Camera-type eye (tissue), 1 donor: ENCODE results near the gene ATG4D. TPM values are rescaled to one million over a fixed set of nuclear protein-coding genes. Genes with fewer than 3 reads are reported as not detected.

Experiments used
- total RNA-seq: library from RNA; depleted of rRNA; stranded (reverse); fragments of >200 nt; gene quantifications from one replicate; pipeline ENCODE4 v1.2.3, GENCODE V29; 2014

The ATG4D gene
- total RNA-seq, result 19.4 TPM

DNA sequence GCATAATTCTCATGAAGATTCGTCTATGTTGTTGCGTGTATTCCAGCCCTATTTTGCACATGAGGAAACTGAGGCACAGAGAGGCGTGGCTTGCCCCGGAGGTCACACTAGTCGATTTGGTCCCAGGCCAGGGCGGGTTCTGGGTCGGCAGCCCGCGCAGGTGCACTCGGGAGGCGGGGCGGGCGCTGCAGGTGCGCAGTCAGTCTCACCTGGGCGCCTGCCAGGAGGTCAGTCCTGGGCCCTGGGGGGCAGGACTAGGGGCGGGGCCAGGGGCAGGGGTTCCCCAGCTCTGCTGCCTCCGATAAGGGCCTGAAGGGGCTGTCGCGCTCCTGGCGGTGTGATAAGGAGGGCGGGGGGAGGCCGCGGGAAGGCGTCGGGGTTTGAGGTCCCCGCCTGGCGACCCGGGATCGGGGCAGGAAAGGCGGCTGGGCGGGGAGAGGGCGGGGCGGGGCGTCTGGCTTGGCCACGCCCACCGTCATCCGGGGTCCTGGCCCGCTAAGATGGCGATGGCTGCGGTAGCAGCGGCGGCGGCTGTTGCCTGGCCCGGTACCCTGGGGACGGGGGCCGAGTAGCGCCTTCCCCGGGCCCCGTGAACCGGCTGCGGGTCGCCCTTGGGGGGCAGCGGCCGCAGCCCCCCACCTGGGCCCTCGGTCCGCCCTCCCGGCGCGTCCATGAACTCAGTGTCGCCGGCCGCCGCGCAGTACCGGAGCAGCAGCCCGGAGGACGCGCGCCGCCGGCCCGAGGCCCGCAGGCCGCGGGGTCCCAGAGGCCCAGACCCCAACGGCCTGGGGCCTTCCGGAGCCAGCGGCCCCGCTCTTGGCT is at the start of gene ATG4D:
Gene ATG4D (plus strand): TSS at position 485 of the 822 bp plus-strand sequence. CDS start 187 bp downstream, at position 672.

DNA sequence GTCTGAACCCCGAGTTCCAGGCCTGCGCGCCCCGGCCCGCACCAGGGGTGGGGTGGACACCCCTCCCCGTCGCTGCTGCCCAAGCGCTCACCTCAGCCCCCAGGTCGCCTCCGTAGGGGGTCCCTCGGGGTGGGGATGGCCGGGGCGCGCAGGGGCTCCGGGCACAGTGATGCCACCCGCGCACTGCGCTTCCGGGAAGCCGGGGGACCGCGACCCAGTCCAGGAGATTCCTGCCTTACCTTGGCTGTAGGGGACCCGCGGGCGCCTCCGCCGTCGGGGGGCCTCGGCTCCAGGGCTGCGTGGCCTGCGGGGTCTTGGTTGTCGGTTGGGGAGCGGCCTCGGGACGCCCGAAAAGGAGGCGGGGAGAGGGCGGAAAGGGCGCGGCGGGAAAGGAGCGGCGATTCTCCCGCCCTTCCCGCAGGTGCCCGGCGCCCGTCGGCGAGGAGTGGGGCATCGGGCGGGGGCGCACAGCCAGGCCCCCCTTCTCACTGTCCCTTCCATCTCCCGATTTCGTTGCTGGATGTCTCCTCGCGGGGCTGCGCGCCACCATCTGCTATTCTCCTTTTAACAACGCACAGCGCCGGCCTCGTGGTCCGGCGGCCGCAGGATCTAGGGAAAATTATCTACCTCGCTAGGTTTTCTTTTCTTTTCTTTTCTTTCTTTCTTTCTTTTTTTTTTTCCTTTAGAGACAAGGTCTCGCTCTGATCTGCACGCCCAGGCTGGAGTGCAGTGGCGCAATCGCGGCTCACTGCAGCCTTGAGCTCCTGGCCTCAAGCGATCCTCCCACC is 40.5 kb upstream of the ATG4D start, which contains the start of gene KEAP1:
Gene KEAP1 (minus strand): TSS at position 355 of the 788 bp plus-strand sequence. CDS start 3,323 bp downstream, outside the sequence.

DNA sequence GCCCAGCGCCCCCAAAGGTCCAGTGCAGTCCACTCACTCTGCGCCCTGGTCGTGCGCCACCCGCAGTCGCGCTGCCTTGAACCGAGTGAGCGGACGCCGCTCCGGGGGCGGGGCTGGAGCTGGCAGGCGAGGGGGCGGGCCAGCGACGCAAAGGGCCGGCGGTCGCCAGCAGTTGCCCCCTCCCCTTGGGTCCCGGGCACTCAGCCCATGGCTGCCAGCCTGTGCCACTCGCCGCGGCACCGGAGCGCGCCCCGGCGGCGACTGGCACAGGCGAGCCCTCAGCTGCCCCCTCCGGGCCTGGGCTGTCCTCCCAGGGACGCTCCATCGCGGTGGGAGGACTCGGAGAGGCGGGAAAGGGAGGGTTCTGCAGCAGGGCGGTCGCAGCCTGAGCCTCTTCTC is 26.3 kb upstream of the ATG4D start, which contains the start of gene S1PR5:
Gene S1PR5 (minus strand): TSS at position 87 of the 399 bp plus-strand sequence. CDS start 2,436 bp downstream, outside the sequence.

DNA sequence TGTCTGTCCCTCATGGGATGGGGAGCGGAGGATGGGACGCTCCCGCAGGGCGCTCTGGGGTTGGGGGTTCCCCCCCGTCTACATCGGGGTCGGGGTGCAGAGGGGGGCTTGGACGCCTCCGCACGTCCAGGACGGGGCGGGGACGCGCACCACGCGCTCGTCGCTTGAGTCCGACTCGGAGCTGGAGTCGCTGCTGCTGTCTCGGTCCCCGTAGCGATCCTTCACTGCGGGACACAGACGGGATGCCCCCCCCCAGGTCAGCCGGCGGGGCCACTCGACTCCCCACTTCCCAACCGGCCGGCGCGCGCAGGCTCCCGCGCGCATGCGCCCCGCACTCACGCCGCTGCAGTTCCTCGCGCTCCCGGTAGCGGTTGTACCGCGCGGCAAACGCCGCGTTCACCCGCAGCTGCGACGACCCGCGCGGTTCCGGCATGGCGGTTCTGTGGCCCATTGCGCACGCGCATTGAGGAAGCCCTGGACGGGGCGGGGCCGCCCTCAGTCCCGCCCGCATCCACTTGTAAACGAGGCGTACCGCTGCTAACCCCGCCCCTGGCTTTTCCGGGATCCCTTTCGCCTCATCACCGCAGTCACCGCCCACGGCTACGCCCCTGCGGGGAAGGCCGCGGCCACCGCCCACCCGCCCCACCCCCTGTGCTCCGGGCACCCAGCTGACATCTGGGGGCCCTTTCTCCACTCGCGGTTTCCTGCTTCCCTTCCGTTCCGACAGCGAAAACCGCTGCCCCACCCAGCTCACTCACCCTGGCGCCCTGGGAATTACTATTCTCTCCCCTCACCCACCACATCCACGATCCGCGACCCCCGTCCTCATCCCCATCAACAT is 22.1 kb downstream of the ATG4D start, which contains the start of gene KRI1:
Gene KRI1 (minus strand): TSS at position 444 of the 841 bp plus-strand sequence. CDS start 11 bp downstream, at position 433.

DNA sequence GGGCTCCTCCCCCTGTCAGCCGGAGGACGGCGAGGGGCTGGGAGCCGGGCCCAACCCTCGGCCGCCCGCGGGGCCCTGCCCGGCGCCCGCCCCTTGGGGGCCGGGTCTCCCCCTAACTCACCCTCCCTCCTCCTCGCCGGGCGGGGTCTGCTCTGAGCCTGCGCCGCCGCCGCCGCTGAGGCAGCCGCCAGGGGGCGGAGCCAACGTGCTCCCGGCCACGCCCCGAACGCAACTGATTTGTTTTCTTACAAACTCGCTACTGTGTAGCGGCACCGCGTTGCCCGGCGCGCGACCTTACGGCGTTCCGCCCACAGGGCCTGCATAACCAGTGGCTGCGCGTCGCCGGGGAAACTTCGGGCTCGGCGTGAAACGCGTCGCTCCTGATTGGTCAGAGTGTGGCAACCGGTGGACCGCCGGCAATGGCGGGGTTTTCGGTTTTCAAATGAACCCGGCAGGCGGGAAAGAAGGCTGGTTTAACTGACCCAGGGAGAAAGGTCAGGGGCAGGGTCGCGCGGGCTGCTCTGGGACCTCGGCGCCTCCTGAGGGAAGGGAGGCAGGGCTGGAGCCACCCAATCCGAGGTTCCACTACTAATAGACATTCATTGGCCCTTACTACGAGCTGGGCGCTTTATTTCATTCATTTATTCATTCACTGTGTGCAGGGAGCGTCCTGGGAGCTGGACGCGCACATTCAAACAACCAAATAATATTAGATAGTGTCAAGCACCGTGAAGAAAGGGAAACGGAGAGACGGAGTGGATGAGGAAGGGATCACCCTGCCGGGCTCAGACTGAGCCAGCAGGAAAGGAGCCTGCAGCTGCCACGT is 25.3 kb downstream of the ATG4D start, which contains the start of gene CDKN2D:
Gene CDKN2D (minus strand): TSS at position 154 of the 826 bp plus-strand sequence. CDS start 326 bp downstream, outside the sequence.

DNA sequence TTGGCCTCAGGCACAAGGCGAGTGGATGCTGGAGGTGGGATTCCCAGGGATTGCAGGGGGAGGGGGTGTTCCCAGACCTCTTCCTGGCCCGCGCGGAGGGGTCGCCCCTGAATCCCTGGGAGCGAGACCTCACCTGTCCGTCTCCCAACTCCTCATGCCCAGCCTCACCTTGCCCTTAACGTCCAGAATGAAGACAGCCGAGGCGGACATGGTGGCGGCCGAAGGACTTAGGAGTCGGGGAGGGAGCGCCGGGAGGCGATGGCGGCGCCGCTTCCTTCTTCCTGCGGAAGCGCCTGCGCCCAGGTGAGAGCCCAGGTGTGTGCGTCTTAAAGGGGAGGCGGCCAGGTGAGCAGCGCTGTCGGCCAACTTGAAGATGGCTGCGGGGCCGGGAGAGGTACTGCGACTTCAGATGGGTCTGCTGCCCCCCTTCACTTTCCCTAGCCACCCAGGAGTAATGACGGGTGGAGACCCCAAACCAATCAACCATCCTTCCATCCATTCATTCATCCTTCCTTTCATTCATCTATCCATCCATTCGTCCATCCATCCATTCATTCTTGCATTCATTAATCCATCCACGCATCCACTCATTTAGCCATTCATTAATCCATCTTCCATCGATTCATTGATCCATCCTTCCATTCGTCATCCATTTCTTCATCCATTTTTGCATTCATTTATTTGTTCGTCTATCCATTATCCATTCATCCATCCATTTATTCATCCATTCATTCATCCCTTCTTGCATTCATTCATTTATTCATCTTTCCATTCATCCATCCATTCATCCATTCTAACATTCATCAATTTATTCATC is 43.5 kb downstream of the ATG4D start, which contains the start of gene AP1M2:
Gene AP1M2 (minus strand): TSS at position 291 of the 817 bp plus-strand sequence. CDS start 81 bp downstream, at position 210.

Other genes with a start within 250 kb of the ATG4D start
- 4.4 TPM for gene ZGLP1, start 234.1 kb upstream of the ATG4D start, total RNA-seq
- gene FDX2, start 227.9 kb upstream of the ATG4D start, total RNA-seq, result 18.5 TPM
- 18.9 TPM for gene RAVER1, start 210.4 kb upstream of the ATG4D start, total RNA-seq
- 1.6 TPM for gene ICAM3, start 204.3 kb upstream of the ATG4D start, total RNA-seq
- gene TYK2, start 163.3 kb upstream of the ATG4D start, total RNA-seq, result 84.4 TPM
- 109 TPM for gene CDC37, start 140.4 kb upstream of the ATG4D start, total RNA-seq
- gene PDE4A, start 123.4 kb upstream of the ATG4D start, total RNA-seq, result 7.6 TPM
- 56.5 TPM for gene KEAP1, start 40.5 kb upstream of the ATG4D start, total RNA-seq
- 1.4 TPM for gene S1PR5, start 26.5 kb upstream of the ATG4D start, total RNA-seq
- 17.2 TPM for gene KRI1, start 22.1 kb downstream of the ATG4D start, total RNA-seq
- gene CDKN2D, start 25.1 kb downstream of the ATG4D start, total RNA-seq, result 17.7 TPM
- 3.5 TPM for gene AP1M2, start 43.4 kb downstream of the ATG4D start, total RNA-seq
- 77.6 TPM for gene SLC44A2, start 81.6 kb downstream of the ATG4D start, total RNA-seq
- gene ILF3, start 110.4 kb downstream of the ATG4D start, total RNA-seq, result 262 TPM
- 42.2 TPM for gene QTRT1, start 157.5 kb downstream of the ATG4D start, total RNA-seq
- 109 TPM for gene DNM2, start 174.2 kb downstream of the ATG4D start, total RNA-seq